Smooth muscle cell (in vitro differentiated cells): ENCODE measurements around the gene INTS4. TPM values are rescaled to one million over a fixed set of nuclear protein-coding genes. Genes with fewer than 3 reads are reported as not detected.
"Not testable (repeated sequence)": the region's sequence is repeated elsewhere in the genome, so short reads cannot be mapped to it uniquely, and the experiment has no call there.

Source experiments
- DNase-seq: peaks from one replicate; lab custom pipeline; 2025; ENCODE audit not compliant: unreplicated experiment; lab: John Stamatoyannopoulos, UW
- H2AFZ ChIP-seq: fragments of 200-600 bp; sonication (generic); 2 replicates; pipeline ENCODE4 v1.6.0; 2016; ENCODE audit warnings: antibody characterized with exemption, low read depth, mild to moderate bottlenecking
- H3F3A ChIP-seq: fragments of 200-600 bp; sonication (generic); 2 replicates; pipeline ENCODE4 v1.6.0; 2017; ENCODE audit warnings: antibody characterized with exemption, low read depth
- H3K27ac ChIP-seq: fragments of 200-600 bp; sonication (generic); 2 replicates; pipeline ENCODE4 v1.5.1; 2016; ENCODE audit warnings: low read depth, mild to moderate bottlenecking
- H3K27me3 ChIP-seq: fragments of 200-600 bp; sonication (generic); 2 replicates; pipeline ENCODE4 v1.6.1; 2016; ENCODE audit warnings: low read depth, mild to moderate bottlenecking
- H3K36me3 ChIP-seq: fragments of 200-600 bp; sonication (generic); 2 replicates; pipeline ENCODE4 v1.5.1; 2016; ENCODE audit warnings: low read depth
- H3K4me1 ChIP-seq: fragments of 200-600 bp; sonication (generic); 2 replicates; pipeline ENCODE4 v1.5.1; 2016; ENCODE audit warnings: low read depth
- H3K4me2 ChIP-seq: fragments of 200-600 bp; sonication (generic); 2 replicates; pipeline ENCODE4 v1.6.0; 2016; ENCODE audit warnings: mild to moderate bottlenecking
- H3K4me3 ChIP-seq: fragments of 200-600 bp; sonication (generic); 2 replicates; pipeline ENCODE4 v1.5.1; 2016; ENCODE audit warnings: mild to moderate bottlenecking
- H3K79me2 ChIP-seq: fragments of 200-600 bp; sonication (generic); 2 replicates; pipeline ENCODE4 v1.6.0; 2016; ENCODE audit warnings: low read depth, mild to moderate bottlenecking
- H3K9ac ChIP-seq: fragments of 200-600 bp; sonication (generic); 2 replicates; pipeline ENCODE4 v1.6.0; 2016; ENCODE audit warnings: low read depth
- H3K9me3 ChIP-seq: fragments of 200-600 bp; sonication (generic); replicated peaks from 2 replicates; pipeline ENCODE4 v1.5.1; 2016; ENCODE audit warnings: low read depth
- H4K20me1 ChIP-seq: fragments of 200-600 bp; sonication (generic); 2 replicates; pipeline ENCODE4 v1.6.0; 2016; ENCODE audit warnings: low read depth
- CTCF ChIP-seq: fragments of 200-600 bp; sonication (generic); IDR thresholded peaks from 2 replicates; pipeline ENCODE4 v1.5.1; 2017; ENCODE audit warnings: borderline replicate concordance, mild to moderate bottlenecking, antibody characterized with exemption; ENCODE audit not compliant: insufficient read depth, poor library complexity, severe bottlenecking
- WGBS: methylation state at CpG from one replicate; pipeline ENCODE4 v1.1.7; 2016; ENCODE audit warnings: low lambda C conversion rate; 5-methylcytosine and 5-hydroxymethylcytosine counted together
- polyA plus RNA-seq: library from polyadenylated mRNA; unstranded; fragments of >200 nt; fragmentation: Nextera tagmentation; extraction: Ambion mirVana; gene quantifications from 2 replicates; pipeline ENCODE4 v1.2.1, GENCODE V29; 2016
- total RNA-seq: library from RNA; depleted of rRNA; stranded (reverse); fragments of >200 nt; gene quantifications from 2 replicates; pipeline ENCODE4 v1.2.3, GENCODE V29; 2014

Gene INTS4
- total and polyA plus RNA-seq, 2 experiments from 2014 or later, result 22.4 to 28.9 TPM

- DNase-seq, result no peak
- H3K4me2 ChIP-seq, result no peak overlapping the region
- H3K27me3 ChIP-seq, result no peaks in the 10 kb centered on the region
- no peaks in the 10 kb centered on the region for H3K9me3 ChIP-seq
- no peaks in the 10 kb centered on the region for H3F3A ChIP-seq
- H3K4me1 ChIP-seq, result no peaks in the 10 kb centered on the region
- no peak overlapping the region for H2AFZ ChIP-seq
- H3K79me2 ChIP-seq, result no peaks in the 10 kb centered on the region
- no peaks in the 10 kb centered on the region for H3K36me3 ChIP-seq
- H3K27ac ChIP-seq, result no peak overlapping the region
- H3K9ac ChIP-seq, result no peak overlapping the region
- 63% methylated on average over 2 of the region's 2 CpGs for WGBS
- H3K4me3 ChIP-seq, result no peak overlapping the region
- H4K20me1 ChIP-seq, result no peaks in the 10 kb centered on the region
- TF ChIP-seq CTCF, result no peak
Observed at GRCh38 chr11:77908835-77909234, 85.6 kb downstream of the INTS4 start.

- WGBS, result 97% methylated on average over 1 of the region's 1 CpG
- H3K36me3 ChIP-seq, DNase-seq, H3K79me2 ChIP-seq, H3K4me3 ChIP-seq, H3K27me3 ChIP-seq, H3F3A ChIP-seq, H3K9me3 ChIP-seq, H2AFZ ChIP-seq, H3K27ac ChIP-seq, H4K20me1 ChIP-seq, H3K4me2 ChIP-seq, H3K9ac ChIP-seq, H3K4me1 ChIP-seq: not testable (repeated sequence)
Observed at GRCh38 chr11:77894949-77895348, 99.5 kb downstream of the INTS4 start.

GRCh38 chr11:77891703-77892102 is 102.8 kb downstream of the INTS4 start:
- H3K4me1 ChIP-seq, H3K79me2 ChIP-seq, H3F3A ChIP-seq, H2AFZ ChIP-seq, H3K27ac ChIP-seq, H3K27me3 ChIP-seq, H3K9me3 ChIP-seq, H4K20me1 ChIP-seq, H3K4me3 ChIP-seq, H3K9ac ChIP-seq, H3K4me2 ChIP-seq, H3K36me3 ChIP-seq, DNase-seq: not testable (repeated sequence)
- WGBS, result 82% methylated on average over 4 of the region's 4 CpGs

DNA sequence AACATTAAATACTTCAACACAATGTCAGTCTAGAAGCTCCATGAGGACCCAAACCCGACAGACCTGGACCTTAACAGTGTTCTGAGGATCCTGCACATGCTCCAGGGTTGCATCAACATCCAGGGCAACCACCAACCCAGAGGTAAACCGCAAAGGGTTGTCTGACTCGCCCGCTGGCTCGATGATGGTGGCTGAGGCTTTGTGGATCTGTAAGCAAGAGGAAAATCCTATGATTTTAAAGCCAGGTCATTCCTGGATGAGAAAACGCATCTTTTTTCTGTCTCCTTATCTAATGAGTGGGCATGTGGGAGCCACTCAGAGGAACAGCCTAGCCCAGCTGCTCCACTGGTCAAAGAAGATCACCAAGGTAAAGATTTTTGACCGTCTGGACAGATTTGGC is 103.2 kb downstream of the INTS4 start:
- H3K9me3 ChIP-seq, H3K4me2 ChIP-seq, DNase-seq, H3K79me2 ChIP-seq, H3F3A ChIP-seq, H3K27me3 ChIP-seq, H2AFZ ChIP-seq, H4K20me1 ChIP-seq, H3K4me1 ChIP-seq, H3K9ac ChIP-seq, H3K36me3 ChIP-seq, H3K4me3 ChIP-seq: not testable (repeated sequence)
- 81% methylated on average over 7 of the region's 7 CpGs for WGBS
- H3K27ac ChIP-seq, result peak overlapping the region; percentile 35

GRCh38 chr11:77890619-77891056 is 103.8 kb downstream of the INTS4 start:
- H3K9ac ChIP-seq, H3K9me3 ChIP-seq, H3K36me3 ChIP-seq, H2AFZ ChIP-seq, H3K4me1 ChIP-seq, H3K27me3 ChIP-seq, H4K20me1 ChIP-seq, H3F3A ChIP-seq, H3K4me3 ChIP-seq, H3K79me2 ChIP-seq, DNase-seq, H3K4me2 ChIP-seq: not testable (repeated sequence)
- WGBS, result 49% methylated on average over 4 of the region's 4 CpGs
- H3K27ac ChIP-seq, result peak overlapping the region; percentile 35

GRCh38 chr11:77890100-77890614 is 104.3 kb downstream of the INTS4 start:
- not testable (repeated sequence) for H3K4me1 ChIP-seq, H3K4me2 ChIP-seq, H3K9me3 ChIP-seq, DNase-seq, H2AFZ ChIP-seq, H3K79me2 ChIP-seq, H3K4me3 ChIP-seq, H3K27me3 ChIP-seq, H3F3A ChIP-seq, H3K27ac ChIP-seq, H3K36me3 ChIP-seq, H4K20me1 ChIP-seq, H3K9ac ChIP-seq

- H3K9me3 ChIP-seq, H3K27ac ChIP-seq, H3K27me3 ChIP-seq, H2AFZ ChIP-seq, H3K79me2 ChIP-seq, H3K4me3 ChIP-seq, H4K20me1 ChIP-seq, H3K4me1 ChIP-seq, DNase-seq, H3K9ac ChIP-seq, H3F3A ChIP-seq, H3K4me2 ChIP-seq, H3K36me3 ChIP-seq: not testable (repeated sequence)
- 92% methylated on average over 5 of the region's 5 CpGs for WGBS
Observed at GRCh38 chr11:77889045-77889444, 105.4 kb downstream of the INTS4 start.
